ENCODE data around the gene EFHD1.

Gene EFHD1

GRCh38 chr2:232633413-232634205, at the start of gene EFHD1:
Gene EFHD1 (plus strand): TSS chr2:232633604. CDS start chr2:232633705, 101 bp downstream.
- peak; percentile 65 for DNase-seq (ENCODE audit: low spot score)

- DNase-seq (ENCODE audit: low spot score): no peak
Measured at GRCh38 chr2:232584238-232584637, 49.2 kb upstream of the EFHD1 start.

GRCh38 chr2:232586943-232587505, 46.4 kb upstream of the EFHD1 start:
- DNase-seq (ENCODE audit: low spot score): no peak

- DNase-seq (ENCODE audit: low spot score): no peak
Measured at GRCh38 chr2:232587512-232587911, 45.9 kb upstream of the EFHD1 start.

- no peak for DNase-seq (ENCODE audit: low spot score)
Measured at GRCh38 chr2:232588031-232588430, 45.4 kb upstream of the EFHD1 start.

- peak; percentile 92 for DNase-seq (ENCODE audit: low spot score)
Measured at GRCh38 chr2:232588680-232589585, 44.5 kb upstream of the EFHD1 start.

- DNase-seq (ENCODE audit: low spot score): peak; percentile 73
Measured at GRCh38 chr2:232592772-232593395, 40.5 kb upstream of the EFHD1 start.

- no peak for DNase-seq (ENCODE audit: low spot score)
Measured at GRCh38 chr2:232593982-232594381, 39.4 kb upstream of the EFHD1 start.

GRCh38 chr2:232597362-232598079, 35.9 kb upstream of the EFHD1 start:
- DNase-seq (ENCODE audit: low spot score): no peak

GRCh38 chr2:232598293-232598692, 35.1 kb upstream of the EFHD1 start:
- DNase-seq (ENCODE audit: low spot score): no peak

GRCh38 chr2:232600053-232600773, 33.2 kb upstream of the EFHD1 start:
- no peak for DNase-seq (ENCODE audit: low spot score)

- no peak for DNase-seq (ENCODE audit: low spot score)
Measured at GRCh38 chr2:232603283-232603682, 30.1 kb upstream of the EFHD1 start.

- no peak for DNase-seq (ENCODE audit: low spot score)
Measured at GRCh38 chr2:232604535-232604934, 28.9 kb upstream of the EFHD1 start.

- DNase-seq (ENCODE audit: low spot score): no peak
Measured at GRCh38 chr2:232607011-232607410, 26.4 kb upstream of the EFHD1 start.

- DNase-seq (ENCODE audit: low spot score): no peak
Measured at GRCh38 chr2:232609607-232610006, 23.8 kb upstream of the EFHD1 start.

- no peak for DNase-seq (ENCODE audit: low spot score)
Measured at GRCh38 chr2:232610081-232610480, 23.3 kb upstream of the EFHD1 start.

- no peak for DNase-seq (ENCODE audit: low spot score)
Measured at GRCh38 chr2:232611061-232611460, 22.3 kb upstream of the EFHD1 start.

GRCh38 chr2:232611559-232612218, 21.7 kb upstream of the EFHD1 start:
- peak; percentile 72 for DNase-seq (ENCODE audit: low spot score)

GRCh38 chr2:232613538-232614134, 19.8 kb upstream of the EFHD1 start:
- DNase-seq (ENCODE audit: low spot score): no peak

- no peak for DNase-seq (ENCODE audit: low spot score)
Measured at GRCh38 chr2:232615339-232615738, 18.1 kb upstream of the EFHD1 start.
